Measurements from ENCODE around the gene ZNF19. TPM values are rescaled to one million over a fixed set of nuclear protein-coding genes. Genes with fewer than 3 reads are reported as not detected.

Gene ZNF19
- total RNA-seq, 1 donor from 2014 or later, result 17.1 TPM

DNA sequence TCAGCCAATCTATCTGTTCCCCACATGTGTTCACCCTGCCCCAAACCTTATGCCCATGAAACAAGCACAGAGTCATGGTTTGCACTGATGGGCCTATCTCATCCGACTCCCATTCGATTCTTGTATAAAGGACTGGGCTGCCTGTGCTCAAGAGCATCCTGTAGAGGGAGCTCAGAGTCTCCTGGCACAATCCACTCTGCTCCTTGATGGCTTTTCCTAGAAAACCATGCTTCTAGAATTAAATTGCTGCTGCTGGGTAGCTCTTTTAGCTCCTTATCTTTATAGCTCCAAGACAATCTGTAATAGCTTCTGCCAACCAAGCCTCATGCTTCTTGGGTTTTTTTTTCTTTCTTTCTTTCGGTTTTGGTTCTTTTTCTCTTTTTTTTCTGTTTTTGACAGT is 9.7 kb downstream of the ZNF19 start:
- TF ChIP-seq, protein P1, sequence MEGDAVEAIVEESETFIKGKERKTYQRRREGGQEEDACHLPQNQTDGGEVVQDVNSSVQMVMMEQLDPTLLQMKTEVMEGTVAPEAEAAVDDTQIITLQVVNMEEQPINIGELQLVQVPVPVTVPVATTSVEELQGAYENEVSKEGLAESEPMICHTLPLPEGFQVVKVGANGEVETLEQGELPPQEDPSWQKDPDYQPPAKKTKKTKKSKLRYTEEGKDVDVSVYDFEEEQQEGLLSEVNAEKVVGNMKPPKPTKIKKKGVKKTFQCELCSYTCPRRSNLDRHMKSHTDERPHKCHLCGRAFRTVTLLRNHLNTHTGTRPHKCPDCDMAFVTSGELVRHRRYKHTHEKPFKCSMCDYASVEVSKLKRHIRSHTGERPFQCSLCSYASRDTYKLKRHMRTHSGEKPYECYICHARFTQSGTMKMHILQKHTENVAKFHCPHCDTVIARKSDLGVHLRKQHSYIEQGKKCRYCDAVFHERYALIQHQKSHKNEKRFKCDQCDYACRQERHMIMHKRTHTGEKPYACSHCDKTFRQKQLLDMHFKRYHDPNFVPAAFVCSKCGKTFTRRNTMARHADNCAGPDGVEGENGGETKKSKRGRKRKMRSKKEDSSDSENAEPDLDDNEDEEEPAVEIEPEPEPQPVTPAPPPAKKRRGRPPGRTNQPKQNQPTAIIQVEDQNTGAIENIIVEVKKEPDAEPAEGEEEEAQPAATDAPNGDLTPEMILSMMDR (IDR thresholded peaks at IDR 0.05; ENCODE audit: unreplicated experiment), result peak; percentile 65
- DNase-seq (ENCODE audit: low spot score, unreplicated experiment), result no peak
- Mint-ChIP-seq H3K27ac (no peak overlapping the region), H3K36me3 (ENCODE audit: insufficient read depth) (peaks cover 15% of the 10 kb centered on the region), H3K9me3 (ENCODE audit: low read depth) (no peaks in the 10 kb centered on the region), H3K4me3 (ENCODE audit: low read depth) (no peak overlapping the region), H3K4me1 (ENCODE audit: low read depth) (peaks cover 6% of the 10 kb centered on the region), H3K27me3 (no peaks in the 10 kb centered on the region)

DNA sequence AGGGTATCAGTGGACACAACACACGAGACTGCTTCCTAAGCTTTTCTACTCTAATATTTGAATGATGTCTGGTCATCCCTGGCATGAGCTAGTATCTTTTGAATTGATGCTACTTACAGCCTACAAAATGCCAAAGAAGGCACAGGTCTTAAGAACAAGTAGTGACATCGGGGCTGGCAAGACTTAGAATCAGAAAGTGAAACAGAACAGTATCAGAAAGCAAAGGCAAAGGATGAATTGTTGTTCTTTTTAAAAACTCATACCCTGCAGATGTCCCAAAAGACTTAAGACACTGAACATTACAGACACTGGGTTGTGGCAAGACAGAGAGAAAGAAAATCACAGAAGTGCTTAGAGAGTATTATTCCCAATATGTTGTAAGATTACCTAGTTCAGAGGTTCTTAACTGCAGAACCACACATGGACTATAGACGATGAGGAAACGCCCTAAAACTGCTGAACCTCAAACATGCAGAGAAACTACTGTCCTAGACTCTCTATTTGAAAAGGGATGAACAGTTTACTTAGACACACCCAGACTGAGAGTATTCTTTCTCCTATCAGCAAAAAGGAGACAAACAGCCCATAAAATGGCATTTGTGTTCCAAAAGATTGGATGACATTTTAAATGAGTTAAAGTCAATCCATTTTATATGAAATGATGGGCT is 12.5 kb downstream of the ZNF19 start:
- Mint-ChIP-seq H3K4me3 (ENCODE audit: low read depth) (no peak overlapping the region), H3K9me3 (ENCODE audit: low read depth) (no peaks in the 10 kb centered on the region), H3K27ac (no peak overlapping the region), H3K36me3 (ENCODE audit: insufficient read depth) (peaks cover 17% of the 10 kb centered on the region), H3K4me1 (ENCODE audit: low read depth) (no peaks in the 10 kb centered on the region), H3K27me3 (no peaks in the 10 kb centered on the region)
- TF ChIP-seq, protein P1 (IDR thresholded peaks at IDR 0.05; ENCODE audit: unreplicated experiment), result no peak
- DNase-seq (ENCODE audit: low spot score, unreplicated experiment), result no peak

DNA sequence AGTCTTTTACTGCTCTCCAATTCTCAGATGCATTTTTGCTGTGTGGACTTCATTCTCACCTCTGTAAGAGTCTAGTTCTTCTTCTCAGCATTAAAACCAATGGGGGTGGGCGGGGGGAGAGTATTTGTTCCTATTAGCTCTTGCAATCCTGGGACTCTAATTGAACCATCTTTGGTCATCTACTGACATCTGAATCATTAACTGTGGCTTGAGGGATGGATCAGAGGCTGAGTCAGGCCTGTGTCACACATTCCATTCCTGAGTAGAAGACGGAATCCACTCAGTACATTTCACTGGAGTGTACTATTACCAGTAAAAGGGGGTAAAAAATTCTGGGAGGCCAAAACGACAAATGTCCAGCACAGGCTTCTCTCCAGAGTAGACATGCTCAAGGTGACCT is 14.3 kb downstream of the ZNF19 start:
- TF ChIP-seq, protein P1 (IDR thresholded peaks at IDR 0.05; ENCODE audit: unreplicated experiment), result no peak
- Mint-ChIP-seq H3K27me3 (no peaks in the 10 kb centered on the region), H3K27ac (no peak overlapping the region), H3K4me1 (ENCODE audit: low read depth) (no peaks in the 10 kb centered on the region), H3K36me3 (ENCODE audit: insufficient read depth) (peaks cover 17% of the 10 kb centered on the region), H3K9me3 (ENCODE audit: low read depth) (no peaks in the 10 kb centered on the region), H3K4me3 (ENCODE audit: low read depth) (no peak overlapping the region)
- no peak for DNase-seq (ENCODE audit: low spot score, unreplicated experiment)

DNA sequence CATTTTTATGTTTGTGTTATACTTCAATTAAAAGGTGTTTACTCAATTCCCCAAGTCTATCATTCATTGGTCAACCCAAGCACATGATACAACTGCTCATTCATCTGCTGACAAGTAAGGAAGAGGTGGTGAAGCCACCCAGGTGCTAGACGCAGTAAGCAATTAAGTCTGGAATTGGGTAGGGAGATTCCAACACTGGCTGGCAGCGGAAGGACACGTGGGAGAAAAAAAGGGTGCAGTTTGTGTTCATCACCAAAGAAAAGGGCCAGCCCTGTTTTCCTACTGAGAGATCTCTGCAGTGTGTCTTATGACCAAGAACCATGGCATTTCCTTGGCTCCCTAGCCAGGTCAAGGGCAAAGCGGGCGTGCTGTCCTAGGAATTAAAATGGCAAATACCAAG is 15.2 kb downstream of the ZNF19 start:
- H3K36me3 Mint-ChIP-seq (ENCODE audit: insufficient read depth), result peaks cover 16% of the 10 kb centered on the region
- TF ChIP-seq, protein P1 (IDR thresholded peaks at IDR 0.05; ENCODE audit: unreplicated experiment), result no peak
- H3K4me1 Mint-ChIP-seq (ENCODE audit: low read depth), result no peaks in the 10 kb centered on the region
- H3K27ac Mint-ChIP-seq, result no peak overlapping the region
- H3K27me3 Mint-ChIP-seq, result no peaks in the 10 kb centered on the region
- no peak for DNase-seq (ENCODE audit: low spot score, unreplicated experiment)
- H3K9me3 Mint-ChIP-seq (ENCODE audit: low read depth), result no peaks in the 10 kb centered on the region
- H3K4me3 Mint-ChIP-seq (ENCODE audit: low read depth), result no peak overlapping the region

DNA sequence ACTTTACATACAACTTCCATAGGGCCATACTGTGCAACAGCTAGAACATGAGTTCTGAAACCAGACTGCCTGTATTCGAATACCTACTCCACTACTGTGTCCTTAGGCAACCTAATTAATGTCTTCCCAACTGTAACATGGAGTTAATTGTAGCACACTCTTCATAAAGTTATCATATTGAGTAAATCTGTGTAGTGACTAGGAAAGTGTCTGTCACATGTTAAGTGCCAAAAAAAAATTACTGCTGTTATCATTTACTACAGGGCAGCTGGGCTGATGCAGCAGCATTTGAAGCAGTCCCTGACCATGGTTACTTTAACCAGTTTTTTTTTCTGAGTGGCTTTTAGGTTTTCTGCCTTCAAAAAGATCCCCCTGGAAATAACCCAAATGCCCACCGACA is 16.2 kb downstream of the ZNF19 start:
- peaks cover 14% of the 10 kb centered on the region for H3K36me3 Mint-ChIP-seq (ENCODE audit: insufficient read depth)
- no peak overlapping the region for H3K27ac Mint-ChIP-seq

More for the DNA sequence above, 16.2 kb downstream of the ZNF19 start:
- Mint-ChIP-seq H3K27me3 (no peaks in the 10 kb centered on the region), H3K4me3 (ENCODE audit: low read depth) (no peak overlapping the region), H3K4me1 (ENCODE audit: low read depth) (no peaks in the 10 kb centered on the region), H3K9me3 (ENCODE audit: low read depth) (no peaks in the 10 kb centered on the region)
- no peak for DNase-seq (ENCODE audit: low spot score, unreplicated experiment)
- TF ChIP-seq, protein P1 (IDR thresholded peaks at IDR 0.05; ENCODE audit: unreplicated experiment), result no peak
